ENCODE data around the gene NACAD. TPM values are rescaled to one million over a fixed set of nuclear protein-coding genes. Genes with fewer than 3 reads are reported as not detected.

The NACAD gene
- polyA plus RNA-seq, 1 donor: 7.2 TPM

DNA sequence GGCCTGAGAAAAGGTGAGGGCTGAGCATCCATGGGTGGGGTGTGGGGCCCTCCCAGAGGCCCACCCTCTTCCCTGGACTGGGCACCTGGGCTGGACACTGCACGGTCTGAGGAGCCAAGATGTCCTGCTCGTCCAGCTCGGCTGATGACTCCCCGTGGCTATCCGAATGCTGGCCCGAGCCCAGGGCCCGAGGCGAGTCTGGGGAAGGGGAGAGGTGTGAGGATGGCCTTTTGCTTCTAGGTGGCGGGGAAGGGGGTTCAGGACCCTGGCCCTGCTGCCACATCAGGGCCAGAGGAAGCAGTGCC, 7.1 kb downstream of the NACAD start:
- H3K4me3 ChIP-seq (ENCODE audit: low read length): no peak overlapping the region
- no peak overlapping the region for H3K27ac ChIP-seq (ENCODE audit: low read length)
- DNase-seq: no peak
- H3K4me1 ChIP-seq (ENCODE audit: control insufficient read depth, insufficient read depth, low read length): no peaks in the 10 kb centered on the region
- WGBS (ENCODE audit: insufficient coverage, low lambda C conversion rate): no CpG with 5 or more reads among the region's 9 CpGs
- H3K36me3 ChIP-seq (ENCODE audit: control insufficient read depth, insufficient read depth, low read length): peaks cover 4% of the 10 kb centered on the region
- no peaks in the 10 kb centered on the region for H3K27me3 ChIP-seq (ENCODE audit: control insufficient read depth, insufficient read depth, low read length)
- no peaks in the 10 kb centered on the region for H3K9me3 ChIP-seq (ENCODE audit: control insufficient read depth, low read depth, low read length)

DNA sequence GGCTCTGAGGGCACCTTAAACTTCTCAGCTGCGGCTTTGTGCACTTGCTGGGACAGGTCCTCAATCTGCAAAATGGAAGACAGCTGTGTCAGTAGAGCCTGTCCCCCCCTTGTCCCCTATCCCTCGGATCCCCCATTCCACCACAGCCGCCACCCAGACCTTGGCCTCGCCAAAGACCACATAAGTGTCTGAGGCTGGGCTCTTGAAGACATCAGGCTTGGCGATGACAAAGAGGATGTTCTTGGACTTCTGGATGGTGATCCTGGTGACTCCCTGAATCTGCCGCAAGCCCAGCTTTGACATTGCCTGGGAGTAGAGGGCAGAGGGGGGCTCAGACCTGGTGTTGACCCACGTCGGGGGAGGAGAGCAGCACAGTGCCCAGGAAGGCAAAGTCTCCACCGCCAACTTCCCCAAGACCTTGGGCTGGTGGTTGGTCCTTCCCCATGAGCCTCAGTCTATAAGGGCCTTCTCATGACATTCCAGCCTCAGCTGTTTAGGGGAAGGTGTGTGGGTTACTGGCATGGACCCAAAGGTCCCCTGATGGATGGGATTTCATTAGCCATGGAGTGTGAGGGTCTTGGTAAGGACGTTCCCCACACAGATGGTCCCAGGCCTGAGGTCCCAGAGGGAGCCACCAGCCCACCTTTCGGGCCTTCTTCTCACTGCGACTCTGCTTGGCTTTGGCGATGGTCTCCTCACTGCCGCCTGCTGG, 7.7 kb downstream of the NACAD start:
- H3K4me3 ChIP-seq (ENCODE audit: low read length): no peak overlapping the region
- H3K27ac ChIP-seq (ENCODE audit: low read length): no peak overlapping the region
- DNase-seq: no peak
- peaks cover 8% of the 10 kb centered on the region for H3K36me3 ChIP-seq (ENCODE audit: control insufficient read depth, insufficient read depth, low read length)
- no CpG with 5 or more reads among the region's 14 CpGs for WGBS (ENCODE audit: insufficient coverage, low lambda C conversion rate)
- H3K9me3 ChIP-seq (ENCODE audit: control insufficient read depth, low read depth, low read length): no peaks in the 10 kb centered on the region
- H3K27me3 ChIP-seq (ENCODE audit: control insufficient read depth, insufficient read depth, low read length): no peaks in the 10 kb centered on the region
- no peaks in the 10 kb centered on the region for H3K4me1 ChIP-seq (ENCODE audit: control insufficient read depth, insufficient read depth, low read length)

DNA sequence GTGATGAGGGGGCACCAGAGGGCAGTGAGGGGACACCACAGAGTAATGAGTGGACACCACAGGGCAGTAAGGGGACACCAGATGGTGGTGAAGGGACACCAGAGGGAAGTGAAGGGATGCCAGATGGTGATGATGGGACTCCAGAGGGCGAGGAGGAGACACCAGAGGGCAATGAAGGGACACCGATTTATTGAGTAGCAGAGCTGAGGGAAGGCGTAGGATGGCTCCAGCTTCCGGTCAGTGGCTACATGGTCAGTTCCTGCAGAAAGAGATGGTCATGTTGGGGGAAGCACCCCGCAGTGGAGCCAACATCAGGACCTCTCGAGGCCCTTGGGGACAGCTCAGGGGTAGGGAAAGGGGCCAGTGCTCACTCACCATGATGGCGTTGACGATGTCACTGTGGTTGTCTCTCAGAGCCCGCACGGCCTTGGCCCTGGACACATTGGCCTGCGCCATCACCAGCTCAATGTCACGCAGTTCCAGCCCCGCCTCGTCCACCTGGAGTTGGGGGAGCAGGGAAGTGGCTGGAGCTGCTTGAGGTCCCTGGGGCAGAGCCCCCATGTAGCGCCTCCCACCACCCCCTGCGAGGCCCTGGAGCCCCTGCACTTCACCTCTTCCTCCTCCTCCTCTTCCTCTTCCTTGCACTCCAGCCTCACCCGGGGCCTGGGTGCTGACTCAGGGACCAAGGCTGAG, 8.4 kb downstream of the NACAD start:
- WGBS (ENCODE audit: insufficient coverage, low lambda C conversion rate): no CpG with 5 or more reads among the region's 17 CpGs
- H3K27me3 ChIP-seq (ENCODE audit: control insufficient read depth, insufficient read depth, low read length): no peaks in the 10 kb centered on the region
- DNase-seq: no peak

DNA sequence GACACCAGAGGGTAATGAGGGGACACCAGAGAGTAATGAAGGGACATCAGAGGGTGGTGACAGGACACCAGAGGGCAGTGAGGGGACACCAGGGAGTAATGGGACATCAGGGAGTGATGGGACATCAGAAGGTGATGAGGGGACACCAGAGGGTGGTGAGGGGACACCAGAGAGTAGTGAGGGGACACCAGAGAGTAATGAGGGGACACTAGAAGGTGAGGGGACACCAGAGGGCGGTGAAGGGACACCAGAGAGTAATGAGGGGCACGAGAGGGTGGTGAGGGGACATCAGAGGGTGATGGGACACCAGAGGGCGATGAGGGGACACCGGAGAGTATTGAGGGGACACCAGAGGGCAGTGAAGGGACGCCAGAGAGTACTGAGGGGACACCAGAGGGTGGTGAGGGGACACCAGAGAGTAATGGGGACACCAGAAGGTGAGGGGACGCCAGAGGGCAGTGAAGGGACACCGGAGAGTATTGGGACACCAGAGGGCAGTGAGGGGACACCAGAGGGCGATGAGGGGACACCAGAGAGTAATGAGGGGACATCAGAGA, 10.6 kb downstream of the NACAD start:
- H3K4me1 ChIP-seq (ENCODE audit: control insufficient read depth, insufficient read depth, low read length): no peaks in the 10 kb centered on the region
- H3K4me3 ChIP-seq (ENCODE audit: low read length): no peak overlapping the region
- no peak overlapping the region for H3K27ac ChIP-seq (ENCODE audit: low read length)
- no peaks in the 10 kb centered on the region for H3K27me3 ChIP-seq (ENCODE audit: control insufficient read depth, insufficient read depth, low read length)
- DNase-seq: no peak
- H3K36me3 ChIP-seq (ENCODE audit: control insufficient read depth, insufficient read depth, low read length): peaks cover 37% of the 10 kb centered on the region
- 90% methylated on average over 6 of the region's 8 CpGs for WGBS (ENCODE audit: insufficient coverage, low lambda C conversion rate)
- H3K9me3 ChIP-seq (ENCODE audit: control insufficient read depth, low read depth, low read length): no peaks in the 10 kb centered on the region

More for the DNA sequence above, 8.4 kb downstream of the NACAD start:
- H3K36me3 ChIP-seq (ENCODE audit: control insufficient read depth, insufficient read depth, low read length): peaks cover 15% of the 10 kb centered on the region
- H3K27ac ChIP-seq (ENCODE audit: low read length): no peak overlapping the region
- no peaks in the 10 kb centered on the region for H3K4me1 ChIP-seq (ENCODE audit: control insufficient read depth, insufficient read depth, low read length)
- no peaks in the 10 kb centered on the region for H3K9me3 ChIP-seq (ENCODE audit: control insufficient read depth, low read depth, low read length)
- H3K4me3 ChIP-seq (ENCODE audit: low read length): no peak overlapping the region

DNA sequence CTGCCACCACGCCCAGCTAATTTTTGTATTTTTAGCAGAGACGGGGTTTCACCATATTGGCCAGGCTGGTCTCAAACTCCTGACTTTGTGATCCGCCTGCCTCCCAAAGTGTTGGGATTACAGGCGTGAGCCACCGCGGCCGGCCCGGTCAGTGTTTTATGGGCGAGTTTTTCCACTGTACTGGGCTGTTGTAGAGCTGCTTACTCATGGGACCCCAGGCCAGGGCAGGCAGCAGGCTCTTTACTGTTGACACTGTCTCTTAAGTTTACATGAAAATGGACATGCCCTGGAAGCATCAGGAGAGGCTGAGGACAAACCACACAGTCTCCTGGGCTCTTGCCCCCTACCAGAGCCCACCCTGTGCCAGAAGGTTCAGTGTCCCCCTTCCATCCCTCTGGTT, 11.2 kb downstream of the NACAD start:
- WGBS (ENCODE audit: insufficient coverage, low lambda C conversion rate): no CpG with 5 or more reads among the region's 9 CpGs
- H3K27ac ChIP-seq (ENCODE audit: low read length): no peak overlapping the region
- H3K4me1 ChIP-seq (ENCODE audit: control insufficient read depth, insufficient read depth, low read length): no peaks in the 10 kb centered on the region
- no peak overlapping the region for H3K4me3 ChIP-seq (ENCODE audit: low read length)
- no peaks in the 10 kb centered on the region for H3K27me3 ChIP-seq (ENCODE audit: control insufficient read depth, insufficient read depth, low read length)
- peaks cover 43% of the 10 kb centered on the region for H3K36me3 ChIP-seq (ENCODE audit: control insufficient read depth, insufficient read depth, low read length)
- DNase-seq: no peak
- H3K9me3 ChIP-seq (ENCODE audit: control insufficient read depth, low read depth, low read length): no peaks in the 10 kb centered on the region

DNA sequence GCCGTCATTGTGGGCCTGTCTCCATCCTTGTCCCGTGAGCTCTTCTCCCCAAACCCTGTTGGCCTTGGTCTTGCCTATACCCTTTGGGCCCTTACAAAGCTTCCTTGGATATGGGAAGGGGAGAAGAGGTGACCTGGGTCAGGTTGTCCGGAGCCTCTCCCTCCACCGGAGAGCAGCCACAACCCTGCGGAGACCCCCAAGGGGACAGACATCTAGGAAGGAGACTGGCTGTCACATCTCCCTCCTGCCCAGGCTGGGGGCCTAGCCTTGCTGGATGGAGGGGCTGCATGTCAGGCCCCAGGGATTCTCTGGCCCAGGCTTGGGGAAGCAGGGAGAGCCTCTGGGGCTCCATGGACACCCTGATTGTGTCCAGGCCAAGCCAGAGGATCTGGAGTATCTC, 11.8 kb downstream of the NACAD start:
- Histone ChIP-seq H3K27me3 (ENCODE audit: control insufficient read depth, insufficient read depth, low read length) (no peaks in the 10 kb centered on the region), H3K36me3 (ENCODE audit: control insufficient read depth, insufficient read depth, low read length) (peaks cover 49% of the 10 kb centered on the region), H3K9me3 (ENCODE audit: control insufficient read depth, low read depth, low read length) (no peaks in the 10 kb centered on the region), H3K4me3 (ENCODE audit: low read length) (no peak overlapping the region), H3K4me1 (ENCODE audit: control insufficient read depth, insufficient read depth, low read length) (no peaks in the 10 kb centered on the region), H3K27ac (ENCODE audit: low read length) (no peak overlapping the region)
- WGBS (ENCODE audit: insufficient coverage, low lambda C conversion rate): no CpG with 5 or more reads among the region's 5 CpGs
- no peak for DNase-seq

DNA sequence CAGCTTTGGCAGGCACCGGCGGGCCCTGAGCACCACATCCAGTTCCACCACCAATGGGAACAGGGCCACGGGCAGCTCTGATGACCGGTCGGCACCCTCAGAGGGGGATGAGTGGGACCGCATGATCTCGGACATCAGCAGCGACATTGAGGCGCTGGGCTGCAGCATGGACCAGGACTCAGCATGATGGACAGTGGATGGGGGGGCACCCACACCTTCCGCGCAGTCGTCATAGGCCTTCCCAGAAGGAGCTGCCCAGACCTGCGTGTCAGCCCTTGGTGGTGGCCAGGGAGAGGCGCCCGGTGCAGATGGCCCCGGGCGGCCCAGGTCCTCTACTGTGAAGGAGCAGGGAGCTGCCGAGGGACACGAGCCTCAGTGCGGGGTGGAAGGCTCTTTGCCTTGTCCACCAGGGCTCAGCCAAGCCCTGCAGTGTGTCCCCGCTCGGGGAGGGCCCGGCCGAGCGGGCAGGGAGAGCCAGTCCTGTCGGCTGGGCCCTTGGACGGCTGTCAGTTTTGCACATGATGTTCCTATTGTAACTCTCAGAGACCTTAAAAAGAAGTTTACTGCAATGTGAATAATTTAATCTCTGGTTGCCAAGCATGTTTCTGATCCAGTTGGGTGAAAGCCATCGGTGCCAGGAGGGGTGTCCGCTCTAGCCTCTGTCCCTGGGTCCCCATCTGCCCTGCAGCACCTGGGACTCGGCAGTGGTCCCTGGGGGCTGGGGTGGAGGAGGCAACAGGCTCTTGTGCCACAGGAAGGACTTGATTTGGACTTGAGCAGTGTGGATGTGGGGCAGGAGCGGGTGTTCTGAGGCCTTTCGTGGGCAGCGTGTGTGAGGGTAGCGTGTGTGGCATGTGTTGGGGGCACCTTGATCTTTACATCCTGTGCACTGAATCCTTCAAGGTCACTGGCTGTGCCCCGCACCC, 12.6 kb downstream of the NACAD start:
- H3K27me3 ChIP-seq (ENCODE audit: control insufficient read depth, insufficient read depth, low read length): no peaks in the 10 kb centered on the region
- no peak overlapping the region for H3K27ac ChIP-seq (ENCODE audit: low read length)
- H3K9me3 ChIP-seq (ENCODE audit: control insufficient read depth, low read depth, low read length): no peaks in the 10 kb centered on the region
- H3K4me1 ChIP-seq (ENCODE audit: control insufficient read depth, insufficient read depth, low read length): no peaks in the 10 kb centered on the region
- DNase-seq: no peak
- peaks cover 57% of the 10 kb centered on the region for H3K36me3 ChIP-seq (ENCODE audit: control insufficient read depth, insufficient read depth, low read length)
- no peak overlapping the region for H3K4me3 ChIP-seq (ENCODE audit: low read length)
- no CpG with 5 or more reads among the region's 35 CpGs for WGBS (ENCODE audit: insufficient coverage, low lambda C conversion rate)

DNA sequence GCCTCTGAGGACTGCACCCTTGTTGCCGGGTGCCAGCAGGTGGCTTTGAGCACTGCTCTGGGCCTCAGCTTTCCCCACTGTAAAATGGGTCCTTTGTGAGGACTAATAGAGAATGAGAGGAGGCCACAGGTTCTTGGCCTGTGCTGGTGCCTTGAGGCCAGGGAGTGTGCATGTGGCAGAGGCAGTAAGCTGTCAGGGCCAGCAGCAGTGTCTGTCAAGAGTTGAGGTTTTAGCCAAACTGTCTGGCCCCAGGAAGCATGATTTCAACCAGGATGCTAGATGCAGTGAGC, 13.5 kb downstream of the NACAD start:
- H3K4me3 ChIP-seq (ENCODE audit: low read length): no peak overlapping the region
- DNase-seq: no peak
- no peaks in the 10 kb centered on the region for H3K4me1 ChIP-seq (ENCODE audit: control insufficient read depth, insufficient read depth, low read length)
- H3K9me3 ChIP-seq (ENCODE audit: control insufficient read depth, low read depth, low read length): no peaks in the 10 kb centered on the region
- WGBS (ENCODE audit: insufficient coverage, low lambda C conversion rate): no CpG with 5 or more reads among the region's 1 CpG
- no peak overlapping the region for H3K27ac ChIP-seq (ENCODE audit: low read length)
- H3K36me3 ChIP-seq (ENCODE audit: control insufficient read depth, insufficient read depth, low read length): peaks cover 57% of the 10 kb centered on the region
- no peaks in the 10 kb centered on the region for H3K27me3 ChIP-seq (ENCODE audit: control insufficient read depth, insufficient read depth, low read length)

DNA sequence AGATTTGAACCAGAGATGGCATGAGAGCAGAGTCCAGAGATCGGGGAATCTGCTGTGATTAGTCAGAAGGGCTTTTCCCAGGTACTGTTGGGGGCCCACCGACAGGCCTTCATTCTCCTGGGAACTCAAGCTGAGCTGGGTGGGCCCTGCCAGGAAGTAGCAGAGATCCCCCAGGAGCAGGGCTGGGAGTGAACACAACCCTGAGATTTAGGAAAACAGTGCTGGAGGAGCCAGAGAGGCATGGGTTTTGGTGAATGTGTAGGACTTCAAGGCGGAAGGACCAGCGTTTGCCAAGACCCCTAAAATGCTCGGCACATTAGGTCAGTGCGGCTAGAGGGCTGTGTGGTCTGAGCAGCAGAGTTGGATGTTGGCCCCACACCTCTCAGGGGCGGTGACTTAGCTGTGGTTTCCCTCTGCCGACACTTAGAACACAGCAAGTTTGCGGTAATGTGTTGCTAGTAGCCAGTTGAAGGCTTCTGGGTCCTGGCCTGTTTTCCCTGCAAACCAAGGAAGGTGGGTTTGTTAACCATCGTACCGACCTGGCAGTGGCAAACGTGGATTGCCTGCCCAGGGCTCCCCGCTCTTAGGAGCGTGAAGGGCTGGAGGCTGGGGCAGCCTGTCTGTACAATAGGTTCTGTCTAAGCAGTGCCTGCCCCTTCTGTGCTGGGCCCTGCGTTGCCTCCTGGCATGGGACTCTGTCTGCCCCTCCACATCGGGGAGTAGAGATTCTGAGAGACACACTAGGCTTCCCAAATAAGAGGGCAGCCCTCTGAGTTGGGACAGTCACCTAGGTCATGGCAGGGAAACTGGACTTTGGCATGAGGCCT, 14.0 kb downstream of the NACAD start:
- no peak for DNase-seq
- H3K9me3 ChIP-seq (ENCODE audit: control insufficient read depth, low read depth, low read length): no peaks in the 10 kb centered on the region
- no CpG with 5 or more reads among the region's 16 CpGs for WGBS (ENCODE audit: insufficient coverage, low lambda C conversion rate)
- H3K27ac ChIP-seq (ENCODE audit: low read length): no peak overlapping the region
- H3K27me3 ChIP-seq (ENCODE audit: control insufficient read depth, insufficient read depth, low read length): no peaks in the 10 kb centered on the region
- peaks cover 63% of the 10 kb centered on the region for H3K36me3 ChIP-seq (ENCODE audit: control insufficient read depth, insufficient read depth, low read length)
- H3K4me1 ChIP-seq (ENCODE audit: control insufficient read depth, insufficient read depth, low read length): no peaks in the 10 kb centered on the region
- no peak overlapping the region for H3K4me3 ChIP-seq (ENCODE audit: low read length)
